Sigmoid colon (tissue), 4 donors: ENCODE data around the gene COL4A3.

Experiments used
- POLR2AphosphoS5 ChIP-seq, 4 donors: sonication (generic); formaldehyde crosslinking; IDR thresholded peaks; one replicate each; pipeline ENCODE4 v1.6.1; 2017; ENCODE audit warnings: antibody characterized with exemption in 4 of 4
- TF ChIP-seq, protein P1 (sequence below), 4 experiments: fragments of 450-650 bp in 3 of 4; fragments of 200-600 bp in 1 of 4; IDR thresholded peaks; one replicate each; pipeline ENCODE4 v1.5.1; 2016 to 2019; ENCODE audit warnings: antibody characterized with exemption in 4 of 4, mild to moderate bottlenecking in 3 of 4, moderate library complexity in 2 of 4

DNA sequence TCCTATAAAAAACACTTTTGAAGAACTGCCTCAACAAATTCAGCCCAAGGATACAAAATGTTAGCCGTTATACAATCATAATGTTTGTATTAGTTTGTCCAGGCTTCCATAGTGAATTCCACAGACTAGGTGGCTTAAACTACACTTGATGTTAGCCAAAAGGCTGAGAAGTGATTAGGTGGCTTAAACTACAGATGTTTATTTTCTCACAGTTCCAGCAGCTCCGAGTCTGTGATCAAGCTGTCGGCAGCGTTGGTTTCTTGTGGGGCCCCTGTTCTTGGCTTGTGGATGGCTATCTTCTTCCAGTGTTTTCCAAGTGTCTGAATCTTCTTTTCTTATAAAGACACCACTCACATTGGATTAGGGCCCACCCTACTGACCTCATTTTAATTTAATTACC lies 129.1 kb downstream of the COL4A3 start:
- TF ChIP-seq, protein P1, sequence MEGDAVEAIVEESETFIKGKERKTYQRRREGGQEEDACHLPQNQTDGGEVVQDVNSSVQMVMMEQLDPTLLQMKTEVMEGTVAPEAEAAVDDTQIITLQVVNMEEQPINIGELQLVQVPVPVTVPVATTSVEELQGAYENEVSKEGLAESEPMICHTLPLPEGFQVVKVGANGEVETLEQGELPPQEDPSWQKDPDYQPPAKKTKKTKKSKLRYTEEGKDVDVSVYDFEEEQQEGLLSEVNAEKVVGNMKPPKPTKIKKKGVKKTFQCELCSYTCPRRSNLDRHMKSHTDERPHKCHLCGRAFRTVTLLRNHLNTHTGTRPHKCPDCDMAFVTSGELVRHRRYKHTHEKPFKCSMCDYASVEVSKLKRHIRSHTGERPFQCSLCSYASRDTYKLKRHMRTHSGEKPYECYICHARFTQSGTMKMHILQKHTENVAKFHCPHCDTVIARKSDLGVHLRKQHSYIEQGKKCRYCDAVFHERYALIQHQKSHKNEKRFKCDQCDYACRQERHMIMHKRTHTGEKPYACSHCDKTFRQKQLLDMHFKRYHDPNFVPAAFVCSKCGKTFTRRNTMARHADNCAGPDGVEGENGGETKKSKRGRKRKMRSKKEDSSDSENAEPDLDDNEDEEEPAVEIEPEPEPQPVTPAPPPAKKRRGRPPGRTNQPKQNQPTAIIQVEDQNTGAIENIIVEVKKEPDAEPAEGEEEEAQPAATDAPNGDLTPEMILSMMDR (IDR thresholded peaks at IDR 0.05) = no peak
- no peak for TF ChIP-seq POLR2AphosphoS5 (IDR thresholded peaks at IDR 0.05)
